Measurements from ENCODE around the gene MTMR12.

GRCh38 chr5:32307769-32308194 is 5.0 kb downstream of the MTMR12 start:
- no peak for TF ChIP-seq POLR2A (IDR thresholded peaks at IDR 0.05)
- TF ChIP-seq POLR2AphosphoS5 (IDR thresholded peaks at IDR 0.05), result no peak
- TF ChIP-seq CTCF (IDR thresholded peaks at IDR 0.05), result no peak

Measured in prostate gland (tissue), 2 donors.